ENCODE data around the gene NDUFAF2.

The NDUFAF2 gene

GRCh38 chr5:61198606-61199005, 253.6 kb downstream of the NDUFAF2 start:
- ATAC-seq (ENCODE audit: insufficient read depth, low read depth) (no peak), DNase-seq (no peak)
- Histone ChIP-seq H3K4me1 (ENCODE audit: insufficient read depth, low read length) (no peaks in the 10 kb centered on the region), H3K4me3 (ENCODE audit: low read depth in 1 of 2, low read length in 2 of 2) (no peak overlapping the region), H4K20me1 (ENCODE audit: insufficient read depth, low read length) (no peaks in the 10 kb centered on the region), H3K9me3 (ENCODE audit: insufficient read depth, low read length, severe bottlenecking) (no peaks in the 10 kb centered on the region), H3K4me2 (ENCODE audit: insufficient read depth, low read length) (no peak overlapping the region), H3K79me2 (ENCODE audit: insufficient read depth, low read length) (no peaks in the 10 kb centered on the region), H3K27me3 (ENCODE audit: insufficient read depth, low read length, poor library complexity) (peaks cover 4% of the 10 kb centered on the region), H2AFZ (ENCODE audit: low read depth, low read length) (no peak overlapping the region), H3K27ac (ENCODE audit: low read length) (no peak overlapping the region), H3K36me3 (ENCODE audit: insufficient read depth, low read length) (no peaks in the 10 kb centered on the region), H3K9ac (ENCODE audit: low read depth, low read length) (no peak overlapping the region)
- TF ChIP-seq, protein P1, sequence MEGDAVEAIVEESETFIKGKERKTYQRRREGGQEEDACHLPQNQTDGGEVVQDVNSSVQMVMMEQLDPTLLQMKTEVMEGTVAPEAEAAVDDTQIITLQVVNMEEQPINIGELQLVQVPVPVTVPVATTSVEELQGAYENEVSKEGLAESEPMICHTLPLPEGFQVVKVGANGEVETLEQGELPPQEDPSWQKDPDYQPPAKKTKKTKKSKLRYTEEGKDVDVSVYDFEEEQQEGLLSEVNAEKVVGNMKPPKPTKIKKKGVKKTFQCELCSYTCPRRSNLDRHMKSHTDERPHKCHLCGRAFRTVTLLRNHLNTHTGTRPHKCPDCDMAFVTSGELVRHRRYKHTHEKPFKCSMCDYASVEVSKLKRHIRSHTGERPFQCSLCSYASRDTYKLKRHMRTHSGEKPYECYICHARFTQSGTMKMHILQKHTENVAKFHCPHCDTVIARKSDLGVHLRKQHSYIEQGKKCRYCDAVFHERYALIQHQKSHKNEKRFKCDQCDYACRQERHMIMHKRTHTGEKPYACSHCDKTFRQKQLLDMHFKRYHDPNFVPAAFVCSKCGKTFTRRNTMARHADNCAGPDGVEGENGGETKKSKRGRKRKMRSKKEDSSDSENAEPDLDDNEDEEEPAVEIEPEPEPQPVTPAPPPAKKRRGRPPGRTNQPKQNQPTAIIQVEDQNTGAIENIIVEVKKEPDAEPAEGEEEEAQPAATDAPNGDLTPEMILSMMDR (IDR thresholded peaks at IDR 0.05; ENCODE audit: borderline replicate concordance, extremely low read depth, low read length, poor library complexity, severe bottlenecking), result no peak
- no peak for TF ChIP-seq EZH2 (IDR thresholded peaks at IDR 0.05; ENCODE audit: borderline replicate concordance, low read depth, low read length, severe bottlenecking)

DNA sequence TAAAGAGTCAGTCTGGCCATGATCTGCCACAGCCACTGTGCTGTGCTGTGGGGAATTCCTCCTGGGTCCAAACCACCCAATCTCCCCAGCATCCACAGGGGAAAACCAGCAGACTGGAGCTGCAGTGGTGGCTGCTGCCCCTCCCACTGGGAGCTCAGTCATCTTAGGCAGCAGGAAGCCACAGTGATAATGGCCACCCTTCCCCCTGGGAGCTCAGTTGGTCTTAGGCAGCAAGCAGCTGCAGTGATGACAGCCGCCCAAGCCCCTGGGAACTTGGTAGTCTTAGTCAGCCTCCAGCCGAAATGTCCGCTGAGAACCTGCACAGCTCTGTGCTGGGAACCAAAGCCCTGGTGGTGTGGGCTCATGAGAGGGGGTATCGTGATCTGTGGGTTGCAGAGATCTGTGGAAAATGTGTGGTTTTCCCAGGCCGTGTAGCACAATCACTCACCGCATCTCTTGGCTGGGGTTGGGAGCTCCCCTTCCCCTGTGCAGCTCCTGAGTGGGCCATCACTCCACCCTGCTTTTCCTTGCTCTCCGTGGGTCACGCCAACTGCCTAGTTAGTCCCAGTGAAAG, 255.7 kb downstream of the NDUFAF2 start:
- Histone ChIP-seq H3K9me3 (ENCODE audit: insufficient read depth, low read length, severe bottlenecking) (no peaks in the 10 kb centered on the region), H3K27ac (ENCODE audit: low read length) (no peak overlapping the region), H4K20me1 (ENCODE audit: insufficient read depth, low read length) (no peaks in the 10 kb centered on the region), H2AFZ (ENCODE audit: low read depth, low read length) (no peak overlapping the region), H3K9ac (ENCODE audit: low read depth, low read length) (no peak overlapping the region), H3K4me2 (ENCODE audit: insufficient read depth, low read length) (no peak overlapping the region), H3K79me2 (ENCODE audit: insufficient read depth, low read length) (no peaks in the 10 kb centered on the region), H3K27me3 (ENCODE audit: insufficient read depth, low read length, poor library complexity) (peaks cover 4% of the 10 kb centered on the region), H3K4me1 (ENCODE audit: insufficient read depth, low read length) (no peaks in the 10 kb centered on the region), H3K4me3 (ENCODE audit: low read depth in 1 of 2, low read length in 2 of 2) (no peak overlapping the region), H3K36me3 (ENCODE audit: insufficient read depth, low read length) (no peaks in the 10 kb centered on the region)
- no peak for ATAC-seq (ENCODE audit: insufficient read depth, low read depth)
- no peak for DNase-seq
- TF ChIP-seq, protein P1 (IDR thresholded peaks at IDR 0.05; ENCODE audit: borderline replicate concordance, extremely low read depth, low read length, poor library complexity, severe bottlenecking), result no peak
- no peak for TF ChIP-seq EZH2 (IDR thresholded peaks at IDR 0.05; ENCODE audit: borderline replicate concordance, low read depth, low read length, severe bottlenecking)

DNA sequence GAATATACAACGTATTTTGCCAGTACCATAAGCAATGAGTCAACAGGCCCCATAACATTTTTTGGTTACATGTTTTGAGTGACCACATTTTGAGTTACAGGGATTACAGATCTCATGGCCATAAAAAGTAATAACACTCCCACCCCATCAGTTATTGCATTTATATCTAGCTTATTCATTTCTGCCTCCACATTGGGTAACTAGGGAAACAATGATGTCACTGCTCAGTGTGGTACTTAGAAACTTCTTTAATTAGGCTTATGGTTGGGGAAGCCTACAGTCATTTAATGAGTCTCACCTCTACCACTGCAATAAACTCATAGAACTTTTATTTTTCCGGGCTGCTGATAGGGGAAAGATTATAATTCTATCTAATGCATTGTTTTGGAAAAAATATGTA, 257.2 kb downstream of the NDUFAF2 start:
- no peak overlapping the region for H2AFZ ChIP-seq (ENCODE audit: low read depth, low read length)
- H3K79me2 ChIP-seq (ENCODE audit: insufficient read depth, low read length), result no peaks in the 10 kb centered on the region
- H3K9me3 ChIP-seq (ENCODE audit: insufficient read depth, low read length, severe bottlenecking), result no peaks in the 10 kb centered on the region
- no peaks in the 10 kb centered on the region for H4K20me1 ChIP-seq (ENCODE audit: insufficient read depth, low read length)
- no peak overlapping the region for H3K27ac ChIP-seq (ENCODE audit: low read length)
- H3K9ac ChIP-seq (ENCODE audit: low read depth, low read length), result no peak overlapping the region
- H3K4me3 ChIP-seq (ENCODE audit: low read depth in 1 of 2, low read length in 2 of 2), result no peak overlapping the region
- H3K36me3 ChIP-seq (ENCODE audit: insufficient read depth, low read length), result no peaks in the 10 kb centered on the region
- H3K4me2 ChIP-seq (ENCODE audit: insufficient read depth, low read length), result no peak overlapping the region
- H3K4me1 ChIP-seq (ENCODE audit: insufficient read depth, low read length), result no peaks in the 10 kb centered on the region
- H3K27me3 ChIP-seq (ENCODE audit: insufficient read depth, low read length, poor library complexity), result peaks cover 4% of the 10 kb centered on the region
- DNase-seq, result no peak
- TF ChIP-seq EZH2 (IDR thresholded peaks at IDR 0.05; ENCODE audit: borderline replicate concordance, low read depth, low read length, severe bottlenecking), result no peak
- ATAC-seq (ENCODE audit: insufficient read depth, low read depth), result no peak
